LNCaP clone FGC (cell line): ENCODE results near the gene ATP1A2.

ENCODE experiments used
- DNase-seq: peaks from one replicate; pipeline ENCODE4 v3.0.0-alpha.2; 2011; ENCODE audit warnings: low read depth
- H3K4me3 ChIP-seq: 2 replicates; pipeline ENCODE4 v1.5.1; 2011; ENCODE audit warnings: mild to moderate bottlenecking, low read depth, low read length, control low read depth
- CTCF ChIP-seq: IDR thresholded peaks from 2 replicates; pipeline ENCODE4 v1.5.1; 2012; ENCODE audit warnings: mild to moderate bottlenecking; ENCODE audit not compliant: control insufficient read depth, insufficient read depth; ENCODE audit errors: extremely low read depth

The ATP1A2 gene

GRCh38 chr1:160189649-160190625 lies 74.4 kb downstream of the ATP1A2 start, which contains the start of gene CASQ1:
CASQ1 (plus strand) TSS chr1:160190575; CDS start chr1:160190752, 177 bp downstream.
- H3K4me3 ChIP-seq: no peak within 1 kb of the TSS
- DNase-seq: no peak
- TF ChIP-seq CTCF: no peak

GRCh38 chr1:160191756-160192155 lies 76.2 kb downstream of the ATP1A2 start:
- no peak for TF ChIP-seq CTCF
- no peak for DNase-seq

GRCh38 chr1:160192234-160192633 lies 76.7 kb downstream of the ATP1A2 start:
- no peak for DNase-seq
- TF ChIP-seq CTCF: no peak
- no peak overlapping the region for H3K4me3 ChIP-seq

More at GRCh38 chr1:160191756-160192155, 76.2 kb downstream of the ATP1A2 start:
- H3K4me3 ChIP-seq: no peak overlapping the region
